Stimulated activated CD4-positive, alpha-beta T cell treated with anti-CD3 and anti-CD28 coated beads, Interleukin-4, amount 100 ng/mL, for 24 hours (primary cell): ENCODE results near the gene TGFBR3.
"Not testable (repeated sequence)": the region's sequence is repeated elsewhere in the genome, so short reads cannot be mapped to it uniquely, and the experiment has no call there.

ENCODE experiments used
- DNase-seq: peaks from one replicate; pipeline ENCODE4 v3.0.0-alpha.2; 2020

The TGFBR3 gene

DNA sequence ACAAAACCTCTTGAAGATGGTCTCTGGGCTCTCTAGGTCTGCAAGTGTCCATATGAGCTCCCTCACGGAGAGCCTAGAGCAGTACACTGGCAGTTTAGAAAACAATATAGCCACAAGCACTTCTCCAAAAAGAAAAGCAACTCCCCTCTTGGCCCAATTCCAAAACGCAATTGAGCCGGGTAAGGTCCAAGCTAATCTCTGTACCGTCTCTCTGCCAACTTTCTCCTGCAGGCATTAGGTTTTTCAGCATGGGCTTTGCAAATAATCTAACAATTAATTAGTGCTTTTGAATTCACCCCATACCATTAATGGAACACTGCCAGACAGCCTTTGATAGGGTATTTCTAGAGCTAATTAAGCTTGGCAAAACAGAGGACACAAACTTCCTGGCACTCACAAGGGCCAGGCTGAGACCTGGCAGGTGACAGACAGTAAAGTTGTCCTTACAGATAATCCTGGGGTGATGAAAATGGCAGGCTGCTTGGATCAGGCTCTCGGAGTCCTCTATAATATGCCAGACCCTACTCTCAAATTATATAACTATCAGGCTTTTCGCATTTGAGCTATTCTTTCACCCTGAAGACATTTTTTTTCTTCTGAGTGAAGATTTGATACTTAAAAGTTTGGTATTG, 39.8 kb downstream of the TGFBR3 start:
- no peak for DNase-seq

GRCh38 chr1:91844862-91845528, 41.0 kb downstream of the TGFBR3 start:
- DNase-seq: no peak

GRCh38 chr1:91843843-91844242, 42.1 kb downstream of the TGFBR3 start:
- no peak for DNase-seq

GRCh38 chr1:91842563-91842962, 43.4 kb downstream of the TGFBR3 start:
- DNase-seq: no peak

DNA sequence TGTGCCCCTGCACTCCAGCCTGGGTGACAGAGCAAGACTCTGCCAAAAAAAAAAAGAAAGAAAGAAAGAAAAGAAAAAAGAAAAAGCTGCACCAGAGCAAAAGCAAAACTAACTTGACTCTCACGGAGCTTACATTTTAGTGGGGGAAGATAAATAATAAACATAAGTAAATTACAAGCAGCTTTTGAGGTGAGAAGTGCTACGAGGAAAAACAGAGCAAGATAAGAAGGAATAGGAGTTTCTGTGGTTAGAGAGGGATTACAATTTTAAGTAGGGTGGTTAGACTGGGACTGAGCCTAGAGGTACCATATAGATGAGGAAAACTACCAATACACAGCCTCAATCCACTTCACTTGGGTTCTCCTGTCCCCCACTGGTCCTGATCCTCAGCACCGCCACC, 43.9 kb downstream of the TGFBR3 start:
- no peak for DNase-seq

GRCh38 chr1:91840276-91840675, 45.7 kb downstream of the TGFBR3 start:
- DNase-seq: not testable (repeated sequence)

DNA sequence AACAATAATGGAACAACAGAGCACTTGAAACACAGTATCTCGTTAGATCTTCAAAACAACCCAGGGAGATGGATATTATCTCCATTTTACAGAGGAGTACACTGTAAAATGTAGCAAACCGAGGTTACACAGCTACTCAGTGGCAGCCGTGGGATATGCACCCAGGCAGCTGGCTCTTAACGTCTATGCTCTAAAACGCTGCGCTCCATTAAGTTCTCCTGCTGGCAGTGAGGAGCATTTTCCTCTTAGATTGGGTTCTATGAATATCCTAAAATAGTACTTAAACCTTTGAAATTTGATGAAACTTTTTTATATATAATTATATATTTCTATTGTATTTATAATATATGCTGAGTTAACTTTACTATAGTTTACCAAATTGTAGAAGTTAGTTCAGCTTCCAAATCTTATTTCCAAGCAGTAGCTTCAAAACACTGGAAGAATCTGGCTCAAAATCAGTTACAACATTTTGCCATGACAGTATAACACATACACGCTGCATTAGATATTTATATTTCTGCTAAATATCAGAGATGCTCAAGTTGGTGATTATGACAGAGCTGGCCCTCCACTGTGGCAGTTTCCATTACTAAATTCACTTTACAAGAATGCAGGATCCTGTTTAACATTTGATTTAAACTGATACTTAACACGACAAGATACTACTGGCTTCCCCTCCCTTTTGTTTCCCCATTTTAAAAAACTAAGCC, 49.5 kb downstream of the TGFBR3 start:
- DNase-seq: no peak

GRCh38 chr1:91835087-91835521, 50.8 kb downstream of the TGFBR3 start:
- DNase-seq: no peak

GRCh38 chr1:91834549-91834948, 51.4 kb downstream of the TGFBR3 start:
- not testable (repeated sequence) for DNase-seq

- DNase-seq: no peak
Measured at GRCh38 chr1:91833946-91834345, 52.0 kb downstream of the TGFBR3 start.

DNA sequence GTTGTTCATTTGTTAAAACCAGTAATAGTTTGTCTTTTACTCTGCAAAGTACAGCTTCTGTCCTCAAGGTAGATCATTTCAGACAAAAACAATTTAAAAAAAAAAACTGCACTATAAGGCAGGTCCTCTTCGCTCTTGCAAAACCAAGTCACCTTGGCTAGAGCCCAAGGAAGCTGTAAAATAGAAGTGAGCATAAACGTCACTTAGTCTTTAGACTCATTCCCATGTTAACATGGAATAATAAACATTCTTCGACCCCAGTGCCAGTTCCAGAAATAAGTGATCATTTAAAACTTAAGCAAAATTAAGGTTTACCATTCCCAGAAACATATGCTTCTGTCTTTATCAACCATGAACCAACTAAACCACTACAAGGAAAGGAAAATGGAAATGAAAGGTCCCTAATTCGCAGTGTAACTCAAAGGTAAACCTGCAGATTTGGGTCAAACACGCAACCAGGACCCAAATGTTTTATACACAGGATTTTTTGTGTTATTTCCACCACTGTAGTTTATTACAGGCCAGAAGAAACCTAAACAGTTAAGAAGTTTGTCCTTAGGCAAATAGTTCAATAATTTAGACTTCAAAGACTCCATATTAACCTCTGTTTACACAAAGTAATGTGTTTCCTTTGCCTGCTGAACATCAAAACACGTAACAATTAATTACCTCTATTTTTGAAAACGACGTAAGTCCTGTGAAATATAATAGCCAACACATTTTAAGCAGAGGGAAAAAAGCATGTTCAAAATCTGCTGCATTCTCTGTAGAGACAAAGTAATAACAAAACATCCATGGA, 54.6 kb downstream of the TGFBR3 start:
- DNase-seq: no peak

DNA sequence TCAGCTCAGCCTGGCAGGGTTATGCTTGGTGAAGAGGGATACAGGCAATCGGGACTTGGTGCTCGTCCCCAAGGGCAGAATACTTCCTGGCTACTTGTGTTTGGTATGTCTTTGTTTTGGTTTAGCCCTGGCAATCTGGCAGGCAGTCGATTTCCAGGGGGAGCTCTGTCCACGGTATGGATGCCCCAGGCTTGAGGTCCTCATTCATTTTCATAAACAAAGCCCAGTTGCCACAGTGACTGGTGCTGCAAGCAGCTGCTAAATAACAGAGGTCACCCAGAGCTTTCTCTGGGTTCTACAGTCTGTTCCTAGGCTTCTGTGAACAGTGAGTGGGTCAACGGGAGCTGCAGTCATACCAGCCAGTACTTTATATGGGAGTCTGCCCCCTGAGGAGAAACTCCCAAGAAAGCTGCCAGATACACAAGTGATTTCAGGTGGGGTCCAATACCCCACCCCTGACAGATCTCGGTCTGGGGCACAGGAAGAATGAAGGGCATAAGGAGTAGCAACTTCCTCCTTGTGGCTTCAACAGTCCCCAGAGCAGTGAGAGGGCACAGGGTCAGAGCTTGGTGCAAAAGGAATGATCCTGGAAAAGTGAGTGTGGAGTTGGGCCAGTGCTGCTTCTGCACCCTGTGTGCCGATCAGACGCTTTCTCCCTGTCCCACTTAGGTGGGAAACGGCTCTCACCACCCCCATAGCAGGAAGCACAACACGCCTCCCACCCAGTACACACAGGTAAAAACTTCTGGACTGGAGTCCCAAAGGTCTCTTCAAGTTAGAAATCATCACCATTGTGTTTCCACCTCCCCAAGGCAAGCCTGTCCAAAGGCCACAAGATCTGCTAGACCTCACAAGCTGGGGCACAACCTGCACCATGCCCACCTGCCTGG, 55.5 kb downstream of the TGFBR3 start:
- DNase-seq: no peak

- no peak for DNase-seq
Measured at GRCh38 chr1:91829293-91830153, 56.4 kb downstream of the TGFBR3 start.

- DNase-seq: no peak
Measured at GRCh38 chr1:91828583-91829281, 57.2 kb downstream of the TGFBR3 start.

- DNase-seq: no peak
Measured at GRCh38 chr1:91827459-91828321, 58.3 kb downstream of the TGFBR3 start.

DNA sequence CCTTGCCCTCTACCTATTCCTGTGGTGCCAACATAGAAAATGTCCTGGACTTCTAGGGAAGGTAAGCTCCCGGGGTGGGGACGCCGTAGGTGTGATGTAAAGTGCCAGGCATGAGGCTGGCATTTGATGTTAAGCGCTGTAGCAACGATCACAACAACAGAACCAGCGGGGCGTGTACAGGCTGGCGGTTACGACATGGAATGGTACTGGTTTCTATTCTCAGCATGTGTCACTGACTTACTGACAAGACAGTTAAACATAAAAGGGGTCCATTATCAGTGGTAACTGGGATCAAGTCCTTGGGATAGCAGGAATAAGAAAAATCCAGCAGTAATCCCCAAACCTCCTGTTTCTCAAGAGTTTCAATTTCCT, 58.9 kb downstream of the TGFBR3 start:
- peak; percentile 13 for DNase-seq

GRCh38 chr1:91826649-91827048, 59.3 kb downstream of the TGFBR3 start:
- no peak for DNase-seq

- DNase-seq: no peak
Measured at GRCh38 chr1:91826248-91826647, 59.7 kb downstream of the TGFBR3 start.

GRCh38 chr1:91821126-91821868, 64.7 kb downstream of the TGFBR3 start:
- DNase-seq: no peak
